ENCODE results near the gene FAM78A.
"Not testable (repeated sequence)": the region's sequence is repeated elsewhere in the genome, so short reads cannot be mapped to it uniquely, and the experiment has no call there.

The FAM78A gene

GRCh38 chr9:131266266-131267229 is 9.8 kb downstream of the FAM78A start:
- FAIRE-seq (no peak), DNase-seq (ENCODE audit: low spot score) (no peak)

GRCh38 chr9:131264231-131264630 is 12.1 kb downstream of the FAM78A start:
- DNase-seq (ENCODE audit: low spot score) (no peak), FAIRE-seq (no peak)

DNA sequence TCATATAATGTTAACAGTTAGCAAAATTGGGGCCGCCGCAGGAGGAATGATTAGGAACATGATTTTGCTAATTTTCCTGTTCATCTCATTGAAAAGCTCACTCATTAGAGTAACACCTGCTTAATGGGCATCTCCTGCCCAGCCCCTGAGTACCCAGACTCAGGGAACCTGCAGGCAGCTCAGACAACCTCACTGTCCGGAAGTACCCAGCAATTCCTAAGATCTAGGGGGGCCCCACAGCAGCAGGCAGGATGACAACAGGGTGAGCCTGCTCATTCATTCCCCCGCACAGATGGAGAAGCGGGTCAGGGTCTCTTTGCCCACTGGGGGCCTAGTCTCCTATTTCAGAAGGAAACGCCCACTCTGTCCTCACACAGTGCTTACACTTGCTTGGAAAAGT is 12.6 kb downstream of the FAM78A start:
- no peak for DNase-seq (ENCODE audit: low spot score)
- FAIRE-seq, result no peak

DNA sequence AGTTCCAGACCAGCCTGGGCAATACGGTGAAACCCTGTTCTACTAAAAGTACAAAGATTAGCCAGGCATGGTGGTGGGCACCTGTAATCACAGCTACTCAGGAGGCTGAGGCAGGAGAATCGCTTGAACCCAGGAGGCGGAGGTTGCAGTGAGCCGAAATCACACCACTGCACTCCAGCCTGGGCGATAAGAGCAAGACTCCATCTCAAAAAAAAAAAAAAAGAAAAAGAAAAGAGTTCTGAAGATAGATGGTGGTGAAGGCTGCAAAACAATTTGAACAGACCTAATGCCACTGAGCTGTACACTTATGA is 13.3 kb downstream of the FAM78A start:
- not testable (repeated sequence) for FAIRE-seq; DNase-seq (ENCODE audit: low spot score)

GRCh38 chr9:131262327-131263032 is 13.8 kb downstream of the FAM78A start:
- DNase-seq (ENCODE audit: low spot score) (no peak), FAIRE-seq (no peak)

DNA sequence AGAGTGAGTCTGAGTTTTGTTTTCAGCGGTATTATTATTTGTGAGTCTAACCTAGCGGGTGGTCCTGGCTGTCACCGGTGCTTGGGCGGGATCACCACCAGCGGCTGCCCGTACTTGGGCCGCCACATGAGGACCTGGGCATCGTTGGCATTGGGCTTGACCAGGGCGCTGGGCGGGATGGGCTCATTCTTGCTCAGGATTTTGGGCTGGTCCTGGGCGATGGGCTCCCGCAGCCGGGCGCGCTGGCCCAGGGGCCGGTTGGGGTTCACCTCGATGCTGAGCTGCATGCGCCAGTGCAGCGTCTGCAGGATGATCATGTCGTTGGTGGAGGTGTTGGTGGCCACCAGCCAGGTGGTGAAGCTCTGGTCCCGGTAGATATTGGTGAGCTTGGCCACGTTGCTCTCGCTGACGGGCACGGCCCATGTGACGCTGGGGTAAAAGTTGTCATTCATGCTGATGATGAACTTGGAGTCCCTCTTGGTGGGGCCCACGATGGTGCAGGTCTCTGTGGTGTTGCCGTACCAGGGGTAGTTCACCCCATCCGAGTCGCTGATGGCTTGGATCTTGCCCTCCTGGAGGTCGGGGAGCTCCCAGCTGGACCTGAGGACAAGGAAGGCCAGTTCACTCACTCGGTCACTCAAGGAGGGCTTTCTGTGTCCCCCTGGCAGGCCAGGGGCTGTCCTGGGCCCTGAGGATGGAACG is 15.4 kb downstream of the FAM78A start:
- FAIRE-seq, result no peak
- no peak for DNase-seq (ENCODE audit: low spot score)

DNA sequence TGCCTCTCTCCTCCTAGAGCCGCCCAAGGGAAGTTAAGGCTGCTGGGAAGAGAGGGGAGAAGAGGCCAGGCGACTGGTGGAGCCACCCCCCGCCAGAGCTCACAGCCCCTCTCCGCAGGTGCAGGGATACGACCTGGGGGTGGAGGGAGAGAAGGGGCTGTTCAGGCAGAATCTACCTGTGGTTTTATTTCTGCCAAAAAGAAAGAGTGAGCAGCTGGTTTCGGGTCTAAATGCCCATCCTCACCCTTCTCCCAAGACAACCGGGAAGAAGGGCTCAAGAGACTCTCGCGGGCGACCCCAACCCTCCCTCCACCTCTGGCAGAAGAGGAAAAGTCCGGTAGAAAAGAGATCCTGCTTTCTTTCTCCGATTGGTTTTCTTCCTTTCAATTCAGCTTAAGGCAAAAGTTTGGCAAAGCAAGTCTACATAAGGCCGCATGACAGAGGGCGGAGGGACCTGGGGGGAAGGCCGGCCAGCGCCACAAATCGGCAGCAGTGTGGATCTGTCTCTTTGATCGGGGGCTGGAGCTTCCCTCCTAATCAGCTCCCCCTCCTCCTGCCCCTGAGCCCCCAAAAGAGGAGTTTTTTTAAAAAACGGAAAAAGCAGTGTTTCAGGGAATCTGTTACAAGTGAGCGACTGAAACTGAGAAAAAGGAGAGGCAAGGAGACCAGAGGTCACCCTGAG is 16.3 kb downstream of the FAM78A start:
- DNase-seq (ENCODE audit: low spot score) (no peak), FAIRE-seq (no peak)

DNA sequence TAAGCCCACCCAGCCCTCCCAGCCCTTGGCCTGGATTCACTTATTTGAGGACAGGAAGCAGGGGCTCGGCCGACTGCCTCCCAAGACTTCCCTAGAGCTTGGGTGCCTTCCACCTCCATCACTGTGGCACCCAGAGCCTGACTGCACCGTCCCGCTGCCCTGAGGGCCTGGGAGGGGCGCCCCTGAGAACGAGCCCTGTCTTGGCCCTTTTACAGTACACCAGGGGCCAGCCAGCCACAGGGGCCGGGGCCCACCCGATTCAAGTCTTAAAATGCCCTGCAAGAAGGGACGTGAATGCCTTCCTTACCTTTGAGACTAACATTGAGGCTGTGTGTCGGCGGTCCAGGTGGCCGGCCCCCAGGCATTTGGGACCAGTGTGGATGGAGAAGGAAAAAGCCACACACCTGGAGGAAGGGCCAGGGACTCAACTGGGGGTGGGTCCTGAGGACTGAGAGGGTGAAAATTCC is 16.8 kb downstream of the FAM78A start:
- FAIRE-seq, result no peak
- DNase-seq (ENCODE audit: low spot score), result no peak

DNA sequence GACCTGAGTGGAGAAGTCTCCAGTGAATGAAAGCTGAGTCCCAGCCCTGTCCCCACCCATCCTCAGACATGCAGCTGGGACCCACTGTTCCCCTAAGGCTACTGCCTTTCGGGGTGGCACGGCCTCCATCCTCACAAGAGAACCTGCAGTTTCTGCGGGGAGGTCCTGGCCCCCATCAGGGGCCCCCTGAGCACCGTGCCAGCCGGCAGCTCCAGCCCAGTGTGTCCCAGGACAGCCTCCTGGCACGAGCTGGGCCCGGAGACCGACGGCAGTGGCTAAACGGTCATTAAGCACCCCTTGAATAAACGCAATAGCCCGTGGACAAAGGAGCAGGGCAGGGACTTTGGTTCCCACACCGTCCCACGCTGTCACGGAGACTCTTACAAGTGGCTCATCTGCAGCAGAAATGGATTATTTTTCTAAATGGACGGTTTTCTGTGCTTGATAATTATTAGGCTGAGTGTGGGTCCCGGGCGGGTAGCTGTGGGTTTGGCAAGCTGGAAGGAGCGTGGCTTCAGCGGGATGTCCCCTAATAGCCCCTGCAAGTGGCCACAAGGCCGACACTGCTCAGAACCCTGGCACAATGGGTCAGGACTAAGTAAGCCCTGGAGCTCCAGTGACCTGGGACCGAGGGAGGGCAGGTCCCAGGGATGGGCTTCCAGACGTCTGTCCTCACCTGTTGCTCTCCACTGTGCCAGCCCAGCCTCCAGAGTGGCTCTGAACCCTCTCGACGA is 17.4 kb downstream of the FAM78A start:
- no peak for DNase-seq (ENCODE audit: low spot score)
- no peak for FAIRE-seq

DNA sequence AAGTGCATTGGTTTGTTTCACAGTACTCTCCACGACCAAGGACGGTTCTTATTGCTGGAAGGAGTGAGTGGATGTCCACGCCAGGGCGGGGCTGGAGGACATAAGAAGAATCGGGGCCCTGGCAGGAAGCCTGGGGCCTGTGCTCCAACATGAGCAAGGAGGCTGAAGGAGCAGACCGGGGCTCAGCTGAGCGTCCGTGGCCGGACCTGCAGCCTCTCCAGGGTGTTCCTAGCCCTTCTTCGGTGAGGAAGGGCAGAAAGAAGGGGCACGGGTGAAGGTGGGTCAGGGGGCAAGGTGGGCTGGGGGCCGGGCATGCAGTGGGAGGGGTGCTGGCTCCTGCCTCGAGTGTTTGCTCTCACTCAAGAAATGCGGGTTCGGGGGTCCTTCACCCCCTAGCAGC is 18.1 kb downstream of the FAM78A start:
- DNase-seq (ENCODE audit: low spot score) (no peak), FAIRE-seq (no peak)

- no peak for DNase-seq (ENCODE audit: low spot score)
- FAIRE-seq, result no peak
Measured at GRCh38 chr9:131257266-131258025, 18.9 kb downstream of the FAM78A start.

DNA sequence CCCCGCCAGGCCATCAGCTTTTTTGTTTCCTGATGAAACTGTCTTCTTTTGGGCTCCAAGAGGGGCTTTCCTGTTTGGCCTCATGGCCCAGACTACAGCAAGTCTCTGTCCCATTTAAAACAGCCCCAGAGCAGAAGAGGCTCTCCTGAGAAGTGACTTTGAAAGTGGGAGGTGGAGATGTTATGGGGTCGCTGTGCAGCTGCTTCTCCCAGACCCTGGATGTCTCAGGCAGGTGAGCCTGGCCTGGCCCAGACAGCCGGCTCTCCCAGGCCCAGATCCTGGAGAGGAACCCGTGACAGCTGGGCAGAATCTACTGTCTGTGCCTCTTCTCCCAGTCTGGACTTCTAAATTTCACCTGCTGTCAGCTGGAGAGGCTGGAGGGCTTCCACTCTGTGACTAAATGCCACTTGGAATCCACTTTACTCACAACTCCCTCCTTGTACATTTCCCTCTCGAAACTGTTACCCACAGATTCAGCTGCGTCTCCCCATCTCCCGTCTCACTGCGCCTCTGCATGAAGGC is 20.6 kb downstream of the FAM78A start:
- no peak for DNase-seq (ENCODE audit: low spot score)
- no peak for FAIRE-seq

DNA sequence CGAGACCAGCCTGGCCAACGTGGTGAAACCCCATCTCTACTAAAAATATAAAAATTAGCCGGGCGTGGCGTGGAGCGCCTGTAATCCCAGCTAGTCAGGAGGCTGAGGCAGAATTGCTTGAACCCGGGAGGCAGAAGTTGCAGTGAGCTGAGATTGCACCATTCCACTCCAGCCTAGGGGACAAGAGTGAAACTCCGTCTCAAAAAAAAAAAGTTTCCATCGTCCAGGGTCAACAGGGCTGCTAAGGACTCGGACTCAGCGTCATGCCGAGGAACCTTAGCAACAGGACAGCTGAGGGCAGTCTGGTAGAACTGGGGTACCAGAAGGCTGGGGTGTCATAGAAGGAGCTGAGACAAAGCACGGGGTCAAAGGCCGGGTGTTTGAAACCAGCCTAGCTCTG is 21.7 kb downstream of the FAM78A start:
- no peak for DNase-seq (ENCODE audit: low spot score)
- FAIRE-seq, result no peak

- DNase-seq (ENCODE audit: low spot score) (no peak), FAIRE-seq (no peak)
Measured at GRCh38 chr9:131253891-131254491, 22.3 kb downstream of the FAM78A start.

- DNase-seq (ENCODE audit: low spot score) (no peak), FAIRE-seq (no peak)
Measured at GRCh38 chr9:131252120-131252519, 24.2 kb downstream of the FAM78A start.

- DNase-seq (ENCODE audit: low spot score) (no peak), FAIRE-seq (no peak)
Measured at GRCh38 chr9:131246618-131247017, 29.7 kb downstream of the FAM78A start.

- FAIRE-seq, result not testable (repeated sequence)
Measured at GRCh38 chr9:131244331-131244730, 32.0 kb downstream of the FAM78A start.

DNA sequence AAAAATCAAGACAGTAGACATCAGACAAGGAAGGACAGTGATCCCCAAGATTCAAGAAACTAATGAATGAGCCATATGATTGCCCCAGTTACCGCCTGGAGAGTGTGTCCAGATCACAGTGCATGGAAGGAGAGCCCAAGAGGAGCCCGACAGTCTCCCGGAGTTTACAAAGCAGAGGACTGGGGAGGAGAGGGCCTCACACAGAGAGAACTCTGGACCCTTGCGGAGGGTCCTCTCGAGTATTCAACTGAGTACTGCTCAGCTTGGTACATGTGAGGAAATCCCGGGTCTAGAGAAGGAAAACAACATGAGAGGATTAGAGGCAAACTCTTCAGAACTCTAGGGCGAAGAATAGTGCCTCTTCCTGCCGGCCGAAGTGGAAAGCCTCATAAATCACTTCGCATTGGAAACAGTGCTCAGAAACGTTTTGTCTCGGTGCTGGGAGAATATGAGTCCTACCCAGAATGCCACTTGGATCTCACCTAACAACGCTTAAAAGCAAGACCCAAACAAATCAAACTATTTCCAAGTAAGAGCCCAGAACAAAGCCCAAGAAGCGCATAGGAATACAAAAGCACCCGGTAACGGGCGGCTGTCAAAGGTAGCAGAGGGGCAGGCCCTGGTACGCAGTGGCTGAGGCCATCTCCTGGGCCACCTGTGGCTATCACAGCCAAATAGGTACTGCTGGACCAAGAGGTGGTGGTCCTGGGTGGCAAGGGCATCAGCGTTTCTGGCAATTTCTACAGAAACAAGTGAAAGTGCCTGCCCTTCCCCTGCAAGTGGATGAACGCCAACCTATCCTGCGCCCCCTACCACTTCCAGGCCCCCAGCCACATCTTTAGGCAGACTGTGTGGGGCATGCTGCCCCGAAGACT is 36.0 kb downstream of the FAM78A start:
- FAIRE-seq, result no peak
- DNase-seq (ENCODE audit: low spot score), result no peak

More at GRCh38 chr9:131244331-131244730, 32.0 kb downstream of the FAM78A start:
- not testable (repeated sequence) for DNase-seq (ENCODE audit: low spot score)
